ENCODE measurements around the gene CDK16.

The CDK16 gene

GRCh38 chrX:47228550-47229270 is 10.2 kb downstream of the CDK16 start:
- DNase-seq = no peak

GRCh38 chrX:47229427-47229826 is 10.9 kb downstream of the CDK16 start:
- no peak for DNase-seq

- no peak for DNase-seq
These were observed 11.8 kb downstream of the CDK16 start for GRCh38 chrX:47230136-47230868.

GRCh38 chrX:47231167-47231566 is 12.7 kb downstream of the CDK16 start:
- DNase-seq = no peak

GRCh38 chrX:47232197-47232802 is 13.8 kb downstream of the CDK16 start:
- DNase-seq = no peak

GRCh38 chrX:47232803-47233332 is 14.4 kb downstream of the CDK16 start, which contains the start of gene USP11:
Gene USP11 (plus strand): TSS chrX:47233009. CDS start chrX:47233044, 35 bp downstream.
- peak; percentile 20 for DNase-seq

GRCh38 chrX:47233333-47234113 is 15.0 kb downstream of the CDK16 start:
- peak; percentile 99 for DNase-seq

- no peak for DNase-seq
These were observed 16.1 kb downstream of the CDK16 start for GRCh38 chrX:47234583-47234982.

- DNase-seq = no peak
These were observed 17.2 kb downstream of the CDK16 start for GRCh38 chrX:47235691-47236103.

GRCh38 chrX:47239199-47239598 is 20.7 kb downstream of the CDK16 start:
- DNase-seq = no peak

GRCh38 chrX:47239898-47240545 is 21.5 kb downstream of the CDK16 start:
- no peak for DNase-seq

- no peak for DNase-seq
These were observed 22.1 kb downstream of the CDK16 start for GRCh38 chrX:47240619-47241018.

- DNase-seq = no peak
These were observed 22.9 kb downstream of the CDK16 start for GRCh38 chrX:47241201-47242011.

- no peak for DNase-seq
These were observed 23.8 kb downstream of the CDK16 start for GRCh38 chrX:47242321-47242720.

- DNase-seq = no peak
These were observed 24.9 kb downstream of the CDK16 start for GRCh38 chrX:47243351-47243750.

- DNase-seq = no peak
These were observed 26.2 kb downstream of the CDK16 start for GRCh38 chrX:47244676-47245075.

GRCh38 chrX:47245156-47245555 is 26.7 kb downstream of the CDK16 start:
- DNase-seq = no peak

- no peak for DNase-seq
These were observed 28.9 kb downstream of the CDK16 start for GRCh38 chrX:47247206-47247998.

- DNase-seq = no peak
These were observed 29.5 kb downstream of the CDK16 start for GRCh38 chrX:47247999-47248320.

GRCh38 chrX:47248576-47248975 is 30.1 kb downstream of the CDK16 start:
- no peak for DNase-seq

- no peak for DNase-seq
These were observed 31.5 kb downstream of the CDK16 start for GRCh38 chrX:47250017-47250347.
